Endometrium (tissue), 2 donors: ENCODE measurements around the gene PRRC2C.
"Not testable (repeated sequence)": the region's sequence is repeated elsewhere in the genome, so short reads cannot be mapped to it uniquely, and the experiment has no call there.

Experiments
- FAIRE-seq: peaks from 2 replicates; lab custom pipeline; 2012; peaks lifted over from hg19 to GRCh38; lab: Jason Lieb, UNC
- donor health status: control.
- donor health status: control.

PRRC2C gene

GRCh38 chr1:171485375-171486047 lies at the start of gene PRRC2C:
PRRC2C (plus strand) TSS chr1:171485530; CDS start chr1:171512089, 26,559 bp downstream.
- peak; percentile 98 for FAIRE-seq

DNA sequence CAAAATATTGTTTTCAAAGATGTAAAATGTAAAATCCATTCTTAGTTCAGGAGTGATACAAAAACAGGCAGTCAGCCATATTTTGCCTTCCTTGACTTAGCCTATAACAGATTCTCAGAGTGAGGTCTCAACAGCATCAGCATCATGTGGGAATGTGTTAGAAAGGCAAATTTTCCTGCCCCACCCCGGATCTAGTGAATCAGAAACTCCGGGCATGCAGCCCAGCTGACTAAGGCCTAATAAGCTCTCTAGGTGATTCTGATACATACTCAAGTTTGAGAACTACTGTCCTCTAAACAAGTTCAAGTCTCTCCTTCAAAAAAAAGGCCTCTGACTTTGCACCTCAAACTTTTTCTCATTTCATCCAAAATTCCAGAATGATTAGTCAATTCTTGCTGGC lies 46.9 kb upstream of the PRRC2C start:
- FAIRE-seq: no peak

DNA sequence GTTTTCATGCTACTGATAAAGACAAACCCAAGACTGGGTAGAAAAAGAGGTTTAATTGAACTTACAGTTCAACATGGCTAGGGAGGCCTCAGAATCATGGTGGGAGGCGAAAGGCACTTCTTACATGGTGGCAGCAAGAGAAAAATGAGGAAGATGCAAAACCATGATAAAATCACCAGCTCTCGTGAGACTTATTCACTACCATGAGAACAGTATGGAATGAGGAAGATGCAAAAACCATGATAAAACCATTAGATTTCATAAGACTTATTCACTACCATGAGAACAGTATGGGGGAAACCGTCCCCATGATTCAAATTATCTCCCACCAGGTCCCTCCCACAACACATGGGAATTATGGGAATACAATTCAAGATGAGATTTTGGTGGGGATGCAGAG lies 45.1 kb upstream of the PRRC2C start:
- not testable (repeated sequence) for FAIRE-seq

- not testable (repeated sequence) for FAIRE-seq
Measured at GRCh38 chr1:171441278-171441895, 43.9 kb upstream of the PRRC2C start.

DNA sequence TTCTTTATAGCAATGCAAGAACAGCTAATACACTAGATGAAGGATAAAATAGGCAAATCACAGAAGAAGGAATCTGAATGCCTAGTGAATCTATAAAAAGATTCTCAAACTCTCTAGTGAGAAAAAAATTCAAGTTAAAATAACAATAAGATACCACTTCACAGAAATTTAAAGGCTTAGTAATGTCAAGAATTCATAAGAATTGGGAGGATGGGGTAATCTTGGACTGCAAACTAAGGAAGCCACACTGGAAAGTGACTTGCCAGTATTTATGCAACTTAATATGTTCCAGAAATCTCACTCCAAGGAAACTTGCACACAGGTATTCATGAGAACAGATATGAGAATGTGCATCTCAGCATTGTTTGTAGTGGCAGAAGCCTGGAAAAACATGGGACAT lies 38.9 kb upstream of the PRRC2C start:
- FAIRE-seq: no peak

GRCh38 chr1:171455967-171456366 lies 29.4 kb upstream of the PRRC2C start:
- no peak for FAIRE-seq

DNA sequence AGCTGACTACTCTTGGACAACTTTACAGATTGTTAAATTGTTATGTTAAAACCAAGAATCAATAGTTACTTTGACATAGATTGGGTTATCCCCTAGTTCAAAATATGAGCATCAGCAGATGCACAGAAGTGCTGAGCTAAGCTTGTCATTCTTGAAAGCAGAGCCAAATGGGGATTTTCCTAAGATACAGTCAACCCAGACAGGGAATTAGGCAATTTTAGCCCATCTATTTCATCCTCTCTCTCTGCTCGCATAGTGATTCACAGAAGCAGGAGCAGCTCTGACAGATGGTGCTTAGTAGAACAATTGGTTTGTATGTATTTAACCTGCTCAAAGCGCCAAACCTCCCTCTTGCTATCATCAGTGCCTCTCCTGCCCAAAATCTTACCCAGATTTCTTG lies 27.9 kb upstream of the PRRC2C start:
- no peak for FAIRE-seq

GRCh38 chr1:171460018-171460620 lies 25.2 kb upstream of the PRRC2C start:
- FAIRE-seq: no peak

GRCh38 chr1:171467626-171468025 lies 17.7 kb upstream of the PRRC2C start:
- no peak for FAIRE-seq

- FAIRE-seq: no peak
Measured at GRCh38 chr1:171468120-171468750, 17.1 kb upstream of the PRRC2C start.

DNA sequence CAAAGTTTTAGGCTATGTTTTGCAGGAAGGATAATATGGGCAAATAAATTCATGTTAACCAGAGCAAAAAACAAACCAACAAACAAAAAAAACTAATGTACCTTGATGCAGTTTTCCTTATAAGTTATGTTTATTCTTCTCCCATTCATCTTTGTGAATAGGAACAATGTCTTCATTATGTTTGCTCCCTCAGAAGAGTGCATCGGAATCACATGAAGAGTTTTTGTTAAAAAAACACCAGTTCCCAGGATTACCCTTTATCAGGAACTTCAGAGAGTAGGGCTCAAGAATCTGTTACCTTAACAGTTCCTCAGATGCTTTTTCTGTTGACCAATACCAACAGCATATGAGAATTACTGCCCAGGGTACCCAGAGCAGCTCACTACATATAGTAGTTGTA lies 14.6 kb upstream of the PRRC2C start:
- no peak for FAIRE-seq

DNA sequence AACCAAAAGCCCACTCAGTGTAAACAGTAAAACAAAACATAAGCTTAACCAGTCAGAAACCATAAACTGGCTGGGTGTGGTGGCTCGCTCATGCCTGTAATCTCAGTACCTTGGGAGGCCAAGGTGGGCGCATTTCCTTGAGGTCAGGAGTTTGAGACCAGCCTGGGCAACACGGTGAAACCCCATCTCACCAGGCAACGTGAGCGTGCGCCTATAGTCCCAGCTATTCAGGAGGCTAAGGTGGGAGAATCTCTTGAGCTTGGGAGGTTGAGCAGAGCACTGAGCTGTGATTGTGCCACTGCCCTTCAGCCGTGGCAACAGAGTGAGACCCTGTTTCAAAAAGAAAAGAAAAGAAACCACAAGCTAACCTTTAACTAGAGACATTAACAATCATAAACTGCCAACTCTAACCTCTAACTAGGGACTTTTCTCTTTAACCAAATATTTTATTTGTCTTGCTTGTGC lies 13.1 kb upstream of the PRRC2C start:
- FAIRE-seq: no peak

DNA sequence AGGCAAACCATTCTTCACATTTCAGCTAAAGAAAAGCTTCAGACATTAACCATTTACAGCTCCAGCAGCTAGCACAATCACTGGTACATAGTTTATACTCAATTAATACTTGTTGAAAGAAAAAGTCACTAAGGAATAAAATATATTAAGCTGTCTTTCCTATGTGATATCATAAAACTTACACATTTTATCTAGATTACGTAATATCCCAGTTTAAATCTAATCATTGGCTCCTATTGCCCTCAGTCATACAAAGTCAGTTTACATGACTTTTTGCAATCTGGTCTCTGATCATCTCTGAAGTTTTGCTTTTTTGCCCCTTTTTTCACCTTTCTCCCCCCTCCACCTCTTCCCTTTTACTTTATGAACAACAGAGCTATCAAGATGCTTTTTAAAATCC lies 8.5 kb upstream of the PRRC2C start:
- FAIRE-seq: no peak

DNA sequence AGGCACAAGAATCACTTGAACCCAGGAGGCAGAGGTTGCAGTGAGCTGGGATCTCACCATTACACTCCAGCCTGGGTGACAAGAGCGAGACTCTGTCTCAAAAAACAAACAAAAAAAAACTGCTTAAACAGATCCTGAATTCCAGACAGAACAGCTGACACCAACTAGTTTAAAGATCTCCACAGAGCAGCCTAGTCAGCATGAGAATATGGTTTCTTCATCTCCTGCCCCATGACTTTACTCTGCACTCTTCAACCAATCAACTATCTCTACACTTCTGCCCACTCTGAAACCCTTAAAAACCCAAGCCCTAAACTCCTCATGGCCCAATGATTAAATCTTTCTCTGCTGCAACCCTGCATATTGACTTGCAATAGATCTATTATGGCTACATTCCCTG lies 7.5 kb upstream of the PRRC2C start:
- FAIRE-seq: no peak

GRCh38 chr1:171480035-171480434 lies 5.3 kb upstream of the PRRC2C start:
- FAIRE-seq: no peak

DNA sequence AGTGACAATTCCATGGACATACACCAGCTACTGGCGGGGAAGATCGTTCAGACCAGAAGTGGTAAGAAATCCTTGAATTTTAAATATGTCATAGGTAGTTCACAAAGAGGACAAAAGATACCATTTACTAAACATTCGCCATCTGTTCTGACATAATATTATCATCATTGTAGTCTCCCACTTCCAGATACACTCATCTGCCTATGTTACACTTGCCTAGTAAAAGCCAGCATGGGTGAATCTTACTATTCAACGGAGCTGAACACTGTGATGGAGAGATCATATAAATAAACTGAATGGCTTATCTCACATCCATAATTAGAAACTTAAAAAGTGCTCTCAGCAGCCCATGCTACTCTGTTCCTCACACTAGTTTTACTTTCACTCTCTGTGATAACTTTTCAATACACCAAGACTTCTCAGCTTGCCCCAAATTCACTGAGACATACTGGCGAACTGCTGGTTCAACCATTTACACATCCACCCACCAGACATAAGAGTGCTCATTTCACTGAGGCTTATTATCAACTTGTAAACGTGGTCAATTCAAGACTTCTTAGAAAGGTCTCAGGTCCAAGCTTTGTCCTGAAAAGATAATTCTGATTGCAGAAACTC lies 463 bp upstream of the PRRC2C start:
- FAIRE-seq: no peak

DNA sequence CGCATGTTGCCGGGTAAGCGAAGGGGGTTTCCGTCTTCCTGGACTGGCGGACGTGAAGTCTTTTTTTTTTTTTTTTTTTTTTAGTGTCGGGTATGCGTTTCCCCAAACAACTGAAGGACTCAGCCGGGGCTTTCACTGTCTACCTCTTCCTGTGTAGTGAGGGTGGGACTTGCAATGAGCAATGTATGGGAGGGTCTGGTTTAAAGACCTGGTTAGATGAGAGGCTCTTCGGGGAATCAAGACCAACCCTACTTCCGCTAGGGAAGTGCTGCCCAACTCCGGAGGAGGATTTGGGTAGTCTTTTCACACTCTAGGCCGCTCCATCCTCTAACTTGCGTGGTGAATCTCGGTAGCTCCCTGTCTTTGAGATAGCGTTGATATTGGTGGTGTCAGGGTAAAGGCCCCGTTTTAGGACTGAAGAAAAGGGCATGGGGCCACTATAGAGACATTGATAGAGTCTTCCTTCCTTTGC lies 754 bp downstream of the PRRC2C start:
- FAIRE-seq: no peak

DNA sequence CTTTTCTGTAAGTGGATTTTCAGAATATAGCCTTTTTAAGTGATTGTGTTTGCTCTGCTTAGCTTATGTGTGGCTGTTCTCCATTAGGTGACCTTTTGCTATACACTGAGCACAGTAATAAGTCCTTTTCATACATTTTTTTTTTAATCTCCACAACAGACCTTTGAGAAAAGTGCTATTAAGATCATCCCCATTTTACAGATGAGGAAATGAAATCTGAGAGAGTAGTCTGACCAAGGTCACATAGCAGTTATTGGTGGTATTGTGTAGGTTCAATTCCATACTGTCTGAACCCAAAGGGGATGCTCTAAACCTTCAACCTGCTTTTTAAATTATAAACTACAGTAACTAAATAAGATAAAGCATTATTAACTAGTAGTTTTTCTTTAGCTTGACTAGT lies 1.7 kb downstream of the PRRC2C start:
- no peak for FAIRE-seq

DNA sequence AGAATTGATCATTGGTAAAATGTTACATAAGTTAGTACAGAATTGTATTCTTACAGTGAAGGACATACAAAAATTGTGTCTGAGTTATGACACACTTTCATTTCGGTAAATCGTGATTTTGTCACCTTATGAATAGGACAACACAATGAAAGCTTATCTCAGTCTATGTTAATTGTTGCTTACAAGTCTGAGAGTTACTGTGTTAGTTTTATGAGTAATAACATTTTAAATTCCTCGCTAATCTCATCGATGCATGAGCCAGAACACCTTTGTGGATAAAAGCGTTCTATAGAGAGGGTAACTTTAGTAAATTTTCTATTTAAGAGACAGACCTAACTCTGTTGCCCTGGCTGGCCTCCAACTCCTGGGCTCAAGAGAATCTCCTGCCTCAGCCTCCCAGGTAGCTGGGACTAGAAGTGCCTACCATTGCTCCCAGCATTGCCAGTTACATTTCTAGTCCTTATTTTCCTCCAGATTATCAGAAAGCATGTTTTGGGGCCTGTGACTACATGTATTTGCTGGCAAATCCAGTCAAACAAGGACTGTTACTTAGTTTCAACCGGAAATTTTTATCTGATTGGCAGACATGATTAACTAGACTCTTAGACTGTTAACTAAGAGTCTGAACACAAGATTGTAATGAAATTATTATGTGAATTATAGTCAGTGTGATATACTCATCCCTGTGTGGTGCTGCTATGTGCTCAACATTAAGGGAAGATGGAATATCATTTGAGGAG lies 3.0 kb downstream of the PRRC2C start:
- FAIRE-seq: no peak

GRCh38 chr1:171494076-171494475 lies 8.7 kb downstream of the PRRC2C start:
- FAIRE-seq: no peak

- no peak for FAIRE-seq
Measured at GRCh38 chr1:171495444-171495843, 10.1 kb downstream of the PRRC2C start.

- no peak for FAIRE-seq
Measured at GRCh38 chr1:171500304-171500703, 15.0 kb downstream of the PRRC2C start.
